GM19452 (cell line): ENCODE measurements around the gene CCDC13.
"Not testable (repeated sequence)": the region's sequence is repeated elsewhere in the genome, so short reads cannot be mapped to it uniquely, and the experiment has no call there.

Experiments used
- ATAC-seq: cut with Tn5 transposase; IDR thresholded peaks from one replicate; pipeline ENCODE4 v1.9.1; 2021; ENCODE audit not compliant: unreplicated experiment

Gene CCDC13, protein sequence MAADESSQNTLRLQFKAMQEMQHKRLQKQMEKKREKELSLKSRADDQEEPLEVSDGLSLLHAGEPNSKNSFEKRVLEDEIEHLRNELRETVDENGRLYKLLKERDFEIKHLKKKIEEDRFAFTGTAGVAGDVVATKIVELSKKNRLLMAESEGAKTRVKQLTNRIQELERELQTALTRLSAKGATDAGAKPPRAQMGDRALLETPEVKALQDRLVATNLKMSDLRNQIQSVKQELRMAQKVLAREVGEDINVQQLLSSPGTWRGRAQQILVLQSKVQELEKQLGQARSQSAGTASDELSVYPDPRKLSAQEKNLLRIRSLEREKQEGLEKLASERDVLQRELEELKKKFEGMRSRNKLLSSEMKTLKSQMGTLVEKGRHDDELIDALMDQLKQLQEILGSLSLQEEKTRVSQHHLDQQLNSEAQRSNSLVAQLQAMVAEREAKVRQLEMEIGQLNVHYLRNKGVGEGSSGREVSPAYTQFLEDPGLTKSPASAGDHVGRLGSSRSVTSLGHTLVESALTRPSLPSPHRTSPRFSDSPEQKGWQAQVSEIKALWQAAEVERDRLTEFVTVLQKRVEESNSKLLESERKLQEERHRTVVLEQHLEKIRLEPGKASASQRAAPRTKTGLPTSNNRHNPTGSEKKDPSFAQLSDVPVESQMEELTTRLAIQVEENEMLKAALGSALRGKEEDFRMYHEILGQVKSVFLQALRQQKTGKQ

DNA sequence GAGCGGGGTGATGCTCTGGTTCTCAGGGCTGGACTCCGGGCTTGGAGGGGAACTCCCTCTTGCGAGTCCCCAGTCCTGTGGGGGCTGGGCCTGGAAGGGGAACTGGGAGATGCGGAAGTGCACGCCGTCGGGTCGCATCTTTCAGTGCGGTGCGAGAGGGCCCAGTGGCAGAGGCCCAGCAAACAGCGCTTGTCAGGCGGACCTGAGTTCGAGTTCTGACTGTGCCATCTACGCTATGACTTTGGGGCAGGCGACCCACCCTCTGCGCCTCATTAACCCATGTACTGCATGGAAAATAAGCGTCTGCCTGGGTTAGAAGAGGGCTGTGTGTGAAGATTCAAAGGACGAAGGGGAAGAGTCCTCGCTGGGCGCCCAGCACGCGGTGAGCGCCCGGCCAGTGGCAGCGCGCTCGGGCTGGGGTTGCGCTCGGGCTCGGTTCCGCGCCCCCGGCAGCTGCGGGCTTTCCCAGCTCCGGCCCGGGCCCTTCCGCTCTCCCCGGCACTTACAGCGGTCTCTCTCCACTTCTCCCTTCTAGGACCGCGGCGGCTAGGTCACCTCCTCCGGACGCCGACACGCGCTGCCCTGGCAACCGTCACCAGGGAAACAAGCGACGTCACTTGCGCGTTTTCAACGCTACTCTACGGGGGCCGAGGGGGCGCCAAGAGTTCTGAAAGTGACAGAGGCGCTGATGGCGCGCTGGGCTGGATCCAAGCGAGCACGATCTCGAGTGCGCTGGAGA lies at the start of gene CCDC13:
TSS of gene CCDC13 (minus strand) at position 584 of the 739 bp plus-strand sequence. CDS start 14,908 bp downstream, outside the sequence.
- ATAC-seq, result peak; percentile 97

DNA sequence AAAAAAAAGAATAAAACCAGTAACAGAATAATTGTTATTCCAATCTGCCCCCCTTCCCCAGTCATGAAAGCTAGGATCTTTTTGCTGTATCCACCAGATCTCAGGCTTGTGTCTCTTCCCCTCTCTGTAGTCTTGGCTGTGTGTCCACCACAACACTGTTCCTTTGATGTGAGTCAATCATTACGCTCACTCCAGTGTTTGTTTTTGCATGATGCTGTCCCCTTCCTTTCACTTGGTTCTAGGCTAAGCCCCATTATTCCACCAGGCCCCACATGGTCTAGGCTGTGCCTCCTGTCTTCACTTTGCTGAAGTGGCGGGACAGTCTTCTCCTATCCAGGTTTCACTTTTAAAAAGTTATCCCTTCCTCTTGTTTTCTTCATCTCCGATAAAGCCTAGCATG lies 49.8 kb upstream of the CCDC13 start:
- no peak for ATAC-seq

DNA sequence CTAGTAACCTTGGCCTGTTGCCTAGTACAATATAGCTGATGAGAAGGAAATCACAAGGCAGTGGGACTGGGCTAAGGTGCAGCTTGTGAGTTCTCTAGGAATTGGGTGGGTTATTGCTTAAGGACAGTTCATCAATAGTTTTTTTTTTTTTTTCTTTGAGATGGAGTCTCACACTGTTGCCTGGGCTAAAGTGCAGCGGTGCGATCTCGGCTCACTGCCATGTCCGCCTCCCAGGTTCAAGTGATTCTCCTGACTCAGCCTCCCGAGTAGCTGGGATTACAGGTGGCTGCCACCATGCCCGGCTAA lies 47.6 kb upstream of the CCDC13 start:
- ATAC-seq, result no peak

DNA sequence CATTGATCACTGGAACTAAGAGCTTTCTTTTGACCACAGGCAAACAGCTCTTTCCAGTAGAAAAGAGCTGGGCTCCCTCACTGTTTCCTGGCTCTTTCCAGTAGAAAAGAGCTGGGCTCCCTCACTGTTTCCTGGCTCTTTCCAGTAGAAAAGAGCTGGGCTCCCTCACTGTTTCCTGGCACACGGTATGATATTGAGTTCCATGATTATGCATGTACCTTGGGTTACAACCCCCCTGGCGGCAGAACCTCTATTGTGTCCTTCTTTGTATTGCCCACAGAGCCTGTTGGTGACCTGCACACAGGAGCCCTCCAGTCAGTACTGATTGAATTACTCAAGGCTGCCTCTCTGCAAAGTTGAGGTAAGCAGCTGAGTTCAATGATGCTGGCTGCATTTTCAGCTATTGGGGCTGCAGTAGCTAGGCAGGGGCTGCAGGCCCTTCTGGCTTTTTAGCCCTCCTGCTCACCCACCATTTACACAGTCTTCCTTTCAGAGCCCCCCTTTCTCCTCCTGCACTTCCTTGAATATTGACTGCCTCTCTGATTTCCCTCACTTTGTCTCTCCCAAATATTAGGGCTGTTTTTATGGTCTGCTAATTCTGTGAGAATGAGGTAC lies 46.4 kb upstream of the CCDC13 start:
- no peak for ATAC-seq

DNA sequence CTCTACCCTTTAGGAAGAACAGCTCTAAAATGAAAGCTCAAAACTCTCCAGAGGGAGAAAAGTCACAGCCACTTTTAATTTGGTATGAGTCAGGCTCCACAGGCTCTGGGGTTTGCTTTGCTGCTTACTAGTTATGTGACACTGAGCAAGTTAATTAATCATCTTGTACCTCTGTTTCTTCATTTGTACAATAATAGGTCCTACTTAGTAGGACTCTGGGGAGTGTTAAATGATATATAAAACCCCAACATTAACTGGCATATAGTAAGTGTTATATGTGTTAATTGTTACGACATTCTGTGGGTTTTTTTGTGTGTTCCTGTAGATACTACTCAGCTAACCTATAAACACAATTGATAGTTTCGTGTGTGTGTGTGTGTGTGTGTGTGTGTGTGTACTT lies 42.8 kb upstream of the CCDC13 start:
- no peak for ATAC-seq

DNA sequence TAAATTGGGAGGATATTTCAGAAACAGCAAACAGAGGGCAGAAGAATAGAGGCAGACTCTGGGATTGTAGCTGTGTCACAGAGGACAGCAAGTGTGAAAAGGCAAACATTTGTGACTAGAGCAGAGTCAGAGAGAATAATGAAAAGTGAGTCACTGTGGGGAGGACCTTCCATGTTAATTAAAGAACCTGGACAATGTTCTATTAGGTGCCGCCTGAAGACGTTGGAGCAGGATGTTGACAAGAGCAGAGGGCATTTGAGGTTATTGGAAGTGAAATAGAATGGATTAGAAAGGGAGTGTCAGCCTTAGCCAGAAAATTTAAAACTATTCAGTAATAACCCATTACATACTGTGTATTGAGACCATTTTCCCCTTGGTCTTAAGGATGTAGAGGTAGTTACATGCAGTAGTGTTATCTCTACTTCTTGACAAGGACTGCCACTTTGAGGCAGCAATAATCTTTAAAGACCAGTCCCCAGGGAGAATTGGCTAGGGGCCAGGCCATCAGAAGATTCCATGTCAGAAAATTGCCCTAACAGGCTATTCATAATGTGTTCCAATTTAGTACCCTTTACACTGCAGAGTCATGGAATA lies 42.0 kb upstream of the CCDC13 start:
- ATAC-seq, result no peak

DNA sequence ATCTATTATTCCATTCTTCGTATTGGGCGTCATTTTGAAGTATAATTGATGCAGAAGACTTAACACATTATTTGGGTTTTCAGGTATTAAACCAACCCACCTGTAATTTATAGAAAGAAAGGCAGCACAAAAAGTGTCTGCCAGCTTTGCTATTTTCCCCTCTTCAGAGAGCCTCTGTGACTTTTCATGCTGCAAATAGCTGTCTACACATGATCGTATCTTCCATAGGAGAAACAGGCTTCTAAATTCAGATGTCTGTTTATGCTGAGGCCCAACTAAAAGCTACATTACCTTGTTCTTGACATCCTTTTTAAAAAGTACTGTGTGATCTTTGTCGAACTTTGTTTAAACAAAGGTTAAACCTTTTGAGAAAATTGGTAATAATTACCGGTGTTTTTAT lies 41.2 kb upstream of the CCDC13 start:
- ATAC-seq, result no peak

DNA sequence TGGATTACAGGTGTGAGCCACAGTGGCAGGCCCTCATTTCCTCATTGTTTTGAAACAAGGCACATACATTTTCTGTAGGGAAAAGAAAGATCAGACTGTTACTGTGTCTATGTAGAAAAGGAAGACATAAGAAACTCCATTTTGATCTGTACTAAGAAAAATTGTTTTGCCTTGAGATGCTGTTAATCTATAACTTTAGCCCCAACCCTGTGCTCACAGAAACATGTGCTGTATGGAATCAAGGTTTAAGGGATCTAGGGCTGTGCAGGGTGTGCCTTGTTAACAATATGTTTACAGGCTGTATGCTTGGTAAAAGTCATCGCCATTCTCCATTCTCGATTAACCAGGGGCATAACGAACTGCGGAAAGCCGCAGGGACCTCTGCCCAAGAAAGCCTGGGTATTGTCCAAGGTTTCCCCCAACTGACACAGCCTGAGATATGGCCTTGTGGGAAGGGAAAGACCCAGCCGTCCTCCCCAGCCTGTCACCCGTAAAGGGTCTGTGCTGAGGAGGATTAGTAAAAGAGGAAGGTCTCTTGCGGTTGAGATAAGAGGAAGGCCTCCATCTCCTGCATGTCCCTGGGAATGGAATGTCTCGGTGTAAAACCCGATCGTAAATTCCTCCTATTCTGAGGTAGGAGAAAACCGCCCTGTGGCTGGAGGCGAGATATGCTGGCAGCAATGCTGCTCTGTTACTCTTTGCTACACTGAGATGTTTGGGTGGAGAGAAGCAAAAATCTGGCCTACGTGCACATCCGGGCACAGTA lies 38.2 kb upstream of the CCDC13 start:
- ATAC-seq, result not testable (repeated sequence)

DNA sequence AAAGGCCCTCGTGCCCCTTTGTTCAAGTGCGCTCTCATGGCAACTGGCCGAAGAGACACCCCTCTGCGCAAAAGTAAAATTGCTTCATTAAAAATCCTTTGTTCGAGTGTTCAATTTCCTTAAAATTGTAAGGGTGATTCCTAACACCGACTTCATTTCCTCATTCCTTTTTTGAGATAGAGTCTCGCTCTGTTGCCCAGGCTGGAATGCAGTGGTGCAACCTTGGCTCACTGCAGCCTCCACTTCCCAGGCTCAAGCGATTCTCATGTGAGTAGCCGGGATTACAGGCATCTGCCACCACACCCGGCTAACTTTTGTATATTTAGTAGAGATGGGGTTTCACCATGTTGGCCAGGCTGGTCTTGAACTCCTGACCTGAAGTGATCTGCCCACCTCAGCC lies 37.7 kb upstream of the CCDC13 start:
- not testable (repeated sequence) for ATAC-seq

DNA sequence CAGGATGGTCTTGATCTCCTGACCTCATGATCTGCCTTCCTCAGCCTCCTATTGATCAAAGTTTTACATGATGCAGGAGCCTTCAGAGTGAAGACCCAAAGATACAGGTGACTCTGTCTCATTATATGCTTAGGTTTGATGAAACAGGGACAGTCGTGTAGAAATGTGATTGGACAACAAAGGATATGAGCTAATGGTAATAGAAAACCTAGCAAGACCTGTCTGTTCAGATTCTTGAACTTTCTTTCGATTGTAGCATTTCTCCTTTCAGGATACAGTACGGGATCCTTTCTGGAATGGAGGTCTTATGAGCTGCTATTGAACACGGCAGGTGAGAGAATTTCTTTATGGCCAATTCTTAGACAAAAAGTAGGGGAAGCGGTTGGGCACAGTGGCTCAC lies 36.1 kb upstream of the CCDC13 start, which contains the start of gene ACKR2:
TSS of gene ACKR2 (plus strand) at position 244 of the 400 bp plus-strand sequence. CDS start 55,058 bp downstream, outside the sequence.
- ATAC-seq, result no peak

DNA sequence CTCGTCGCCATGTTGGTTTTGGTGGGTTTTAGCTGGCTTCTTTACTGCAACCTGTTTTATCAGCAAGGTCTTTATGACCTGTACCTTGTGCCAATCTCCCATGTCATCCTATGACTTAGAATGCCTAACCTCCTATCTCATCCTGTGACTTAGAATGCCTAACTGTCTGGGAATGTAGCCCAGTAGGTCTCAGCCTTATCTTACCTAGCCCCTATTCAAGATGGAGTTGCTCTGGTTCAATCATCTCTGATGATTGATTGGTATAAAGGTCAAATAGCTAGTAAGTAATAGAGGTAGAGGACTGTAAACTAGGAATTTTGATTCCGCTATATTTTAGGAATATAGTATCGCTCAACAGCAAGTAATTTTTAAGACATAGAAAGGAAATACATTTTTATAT lies 34.9 kb upstream of the CCDC13 start:
- no peak for ATAC-seq

DNA sequence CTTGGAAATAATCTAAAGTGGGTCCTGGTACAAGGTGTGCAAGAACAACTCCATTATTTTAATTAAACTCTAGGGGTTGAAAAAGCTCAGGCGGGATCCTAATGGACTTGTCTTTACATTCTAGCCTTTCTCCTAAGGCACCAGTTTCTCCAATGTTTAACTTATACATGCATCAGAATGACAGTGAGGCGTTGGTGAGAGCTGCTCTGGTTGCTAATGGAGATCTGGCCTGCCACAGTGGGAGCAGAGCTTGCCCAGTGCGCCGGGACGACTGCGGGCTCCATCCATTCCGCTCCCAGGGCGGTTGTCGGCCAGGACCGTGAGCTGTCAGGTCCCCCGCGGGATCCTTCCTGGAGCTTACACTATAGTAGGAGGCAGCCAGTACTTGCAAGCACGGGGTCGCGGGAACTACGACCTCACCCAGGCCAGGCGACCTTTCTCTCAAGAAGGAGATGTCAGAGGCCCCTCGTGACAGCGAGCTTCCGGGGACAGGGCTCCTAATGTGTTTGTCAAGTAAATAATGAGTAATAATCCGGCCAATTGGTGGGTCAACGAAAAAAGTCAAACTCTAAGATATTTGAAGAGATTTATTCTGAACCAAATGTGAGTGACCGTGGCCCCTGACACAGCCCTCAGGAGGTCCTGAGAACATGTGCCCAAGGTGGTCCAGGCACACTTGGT lies 32.2 kb upstream of the CCDC13 start:
- ATAC-seq, result no peak

DNA sequence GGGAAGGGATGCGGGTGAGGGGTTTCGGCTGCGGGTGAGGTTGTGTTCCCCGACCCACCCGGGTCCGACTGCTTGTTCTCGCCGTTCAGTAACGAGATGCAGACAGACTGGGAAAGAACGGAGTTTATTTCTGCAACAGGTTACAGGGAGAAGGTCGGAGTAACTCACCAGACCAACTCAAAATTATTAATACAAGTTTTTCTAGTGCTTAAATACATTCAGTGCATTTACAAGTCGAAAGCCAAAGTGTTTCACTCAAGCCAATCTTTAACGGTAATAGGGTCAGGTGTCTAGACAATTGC lies 31.7 kb upstream of the CCDC13 start:
- peak; percentile 22 for ATAC-seq

DNA sequence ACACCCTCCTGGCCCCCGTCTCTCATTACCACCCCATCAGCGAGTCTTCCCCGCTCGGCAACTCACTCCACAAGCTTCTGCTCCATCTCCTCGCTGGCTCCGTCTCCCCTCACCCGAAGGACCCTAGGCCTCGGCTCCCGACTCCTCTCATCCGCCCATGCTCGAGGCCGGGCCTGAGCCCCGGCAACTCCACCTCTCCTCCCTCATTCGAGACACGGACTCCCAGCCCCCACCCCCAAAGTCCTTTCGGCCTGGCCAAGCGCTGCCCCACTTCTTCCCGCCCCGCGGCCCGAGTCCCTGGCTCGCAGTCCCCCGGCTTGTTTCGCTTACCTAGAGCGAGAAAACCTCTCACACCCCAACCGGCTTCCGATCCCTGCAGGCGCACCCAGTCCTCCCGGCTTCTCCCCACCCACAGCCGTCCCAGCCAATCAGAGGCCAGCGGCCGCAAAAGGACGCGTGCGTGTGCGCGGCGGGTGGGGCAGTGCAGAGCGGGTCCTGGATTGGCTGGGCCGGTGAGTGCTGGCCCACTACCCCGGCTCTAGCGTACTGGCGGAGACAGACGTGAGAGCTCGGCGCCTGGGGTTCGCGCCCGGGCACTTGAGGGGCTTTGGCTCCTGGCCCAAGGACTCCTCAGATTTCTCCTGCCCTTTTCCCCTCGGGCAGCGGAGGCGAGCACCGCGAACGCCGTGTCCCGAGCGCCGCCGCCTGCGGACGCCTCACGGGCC lies 31.2 kb upstream of the CCDC13 start, which contains the start of gene HIGD1A:
TSS of gene HIGD1A (minus strand) at position 385 of the 725 bp plus-strand sequence. CDS start 10,237 bp downstream, outside the sequence.
- peak; percentile 100 for ATAC-seq

DNA sequence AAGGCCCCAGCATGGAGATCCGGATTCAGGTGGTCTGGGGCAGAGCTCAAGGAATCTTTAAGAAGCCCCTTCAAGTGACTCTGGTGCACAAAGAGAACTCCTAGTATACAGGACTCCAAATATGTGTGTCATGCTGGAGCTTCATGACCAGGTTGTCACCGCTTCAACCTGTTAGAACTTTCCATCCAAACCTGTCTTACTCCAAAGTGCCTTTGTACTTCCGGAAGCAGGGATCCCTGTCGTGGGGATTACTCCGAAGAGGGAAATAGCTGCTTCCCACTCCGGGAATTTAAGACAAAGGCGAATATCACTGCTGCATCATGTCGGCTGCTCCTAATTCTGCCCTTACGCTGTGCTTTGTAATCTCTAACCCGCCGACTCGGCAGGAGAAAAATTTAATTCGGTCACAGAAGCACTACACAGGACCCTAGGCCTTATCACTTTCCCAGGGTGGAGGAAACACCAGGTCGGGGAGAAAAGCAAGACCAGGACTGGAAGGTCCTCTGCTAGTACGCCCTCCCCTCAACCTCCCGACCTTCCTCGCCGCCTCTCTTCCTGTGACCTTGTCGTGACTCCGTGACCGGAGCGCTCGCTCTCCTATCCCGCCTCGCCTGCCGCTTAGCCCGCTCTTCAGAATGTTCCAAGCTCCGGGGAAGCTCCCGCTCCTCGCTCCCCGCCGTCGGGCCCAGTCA lies 30.5 kb upstream of the CCDC13 start:
- ATAC-seq, result peak; percentile 9

DNA sequence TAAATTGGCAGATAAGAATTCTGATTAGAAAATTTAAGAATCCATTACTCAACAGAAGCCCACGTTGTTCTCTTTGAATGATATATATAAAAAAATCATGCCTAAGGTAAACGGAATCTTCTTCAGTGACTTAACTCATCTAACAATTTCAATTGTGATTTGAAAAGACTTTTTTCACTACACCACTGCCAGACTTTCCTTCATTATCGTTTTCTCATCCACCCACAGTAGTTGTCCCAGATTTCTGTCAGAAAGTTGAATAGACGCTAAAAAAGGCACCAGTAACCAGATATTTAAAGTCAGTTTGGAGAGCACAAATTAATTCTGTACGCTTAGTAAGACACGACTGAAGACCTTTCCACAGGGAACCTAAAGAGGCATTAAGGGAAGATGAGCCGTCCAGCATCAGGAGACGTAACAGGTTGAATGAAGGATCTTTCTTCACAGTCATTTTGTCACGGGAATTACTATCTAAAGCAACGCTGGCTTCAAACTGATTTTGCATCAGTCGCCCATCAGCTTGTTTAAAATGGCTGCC lies 29.9 kb upstream of the CCDC13 start:
- no peak for ATAC-seq

DNA sequence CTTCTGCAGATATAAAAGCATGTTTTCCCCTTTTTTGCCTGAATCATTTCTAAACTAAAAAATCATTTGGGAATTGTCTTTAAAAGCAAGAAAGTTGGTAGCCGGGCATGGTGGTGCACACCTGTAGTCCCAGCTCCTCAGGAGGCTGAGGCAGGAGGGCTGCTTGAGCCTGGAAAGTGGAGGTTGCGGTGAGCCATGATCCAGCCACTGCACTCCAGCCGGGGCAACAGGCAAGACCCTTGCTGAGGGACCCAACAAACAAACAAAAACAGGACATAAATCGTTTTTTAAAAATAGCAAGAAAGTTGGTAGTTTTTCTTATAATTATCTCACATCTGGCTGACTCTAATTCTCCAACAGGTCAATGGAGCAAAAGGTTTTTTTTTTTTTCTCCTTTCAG lies 28.7 kb upstream of the CCDC13 start:
- no peak for ATAC-seq

DNA sequence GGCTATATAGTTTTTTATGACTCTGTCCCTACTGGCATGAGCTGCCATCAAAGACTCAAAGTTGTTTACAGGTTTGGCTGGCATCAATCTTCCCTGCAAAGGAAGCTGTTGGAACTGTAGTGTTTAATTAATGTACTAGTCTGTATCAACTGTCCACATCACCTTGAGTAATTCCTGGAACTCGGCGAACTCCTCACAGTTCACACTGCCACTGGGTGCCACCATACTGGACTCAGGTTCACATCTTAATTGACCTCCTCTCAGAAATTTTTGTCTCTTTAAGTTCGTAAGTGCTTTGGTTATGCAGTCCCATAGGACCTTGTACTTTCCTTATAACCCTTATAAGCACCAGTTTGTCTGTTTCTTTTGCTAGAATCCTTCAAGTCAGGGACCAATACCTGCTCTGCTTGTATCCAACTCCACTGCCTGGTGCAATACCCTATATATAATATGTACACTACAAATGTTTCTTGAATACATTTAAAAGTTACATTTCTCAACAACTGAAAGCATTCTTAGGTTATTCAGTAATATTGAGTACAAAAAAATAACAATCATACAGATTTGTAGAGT lies 28.1 kb upstream of the CCDC13 start:
- ATAC-seq, result no peak
